Measurements from ENCODE around the gene GBE1. TPM values are rescaled to one million over a fixed set of nuclear protein-coding genes. Genes with fewer than 3 reads are reported as not detected.

GBE1 gene
- total RNA-seq, 1 experiment from 2014 or later: 36.9 TPM

- no peak for DNase-seq
- no peaks in the 10 kb centered on the region for H3K9me3 ChIP-seq
- no peaks in the 10 kb centered on the region for H3K27me3 ChIP-seq
- H3K4me3 ChIP-seq: no peak overlapping the region
- no peaks in the 10 kb centered on the region for H3K36me3 ChIP-seq
These were observed 76.6 kb downstream of the GBE1 start for GRCh38 chr3:81684751-81685395.

DNA sequence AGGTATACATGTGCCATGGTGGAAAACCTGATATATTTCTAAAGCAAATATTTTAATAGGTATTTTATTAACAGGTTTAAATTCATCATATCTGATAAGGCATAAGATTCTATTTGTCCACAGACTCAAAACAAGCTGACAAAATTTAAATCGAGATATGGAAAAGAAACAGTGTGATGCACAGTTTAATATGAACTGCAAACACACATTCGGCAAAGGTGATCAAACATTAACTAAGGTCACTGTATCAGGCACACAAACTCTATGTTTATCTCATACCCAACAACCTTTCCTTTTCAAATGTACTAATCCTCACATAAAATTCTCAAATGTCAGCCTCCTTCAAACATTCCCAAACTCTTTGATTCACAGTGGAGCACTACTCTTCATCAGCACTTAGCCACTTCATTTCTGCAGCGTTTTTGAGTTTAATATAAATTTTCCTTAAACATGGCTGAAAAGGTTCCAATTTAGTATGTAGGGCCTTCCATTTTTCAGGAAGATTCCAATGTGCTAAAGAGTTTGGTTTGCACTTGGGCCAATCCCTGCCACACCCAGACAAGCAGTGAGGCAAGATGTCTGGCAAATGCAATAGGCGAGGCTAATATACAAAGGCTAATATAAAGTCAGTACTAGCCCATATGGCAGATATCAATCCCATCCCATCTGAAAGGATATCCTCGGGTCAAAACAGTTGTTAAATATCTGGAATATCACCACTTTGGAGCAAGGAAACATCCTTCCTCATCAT is 84.6 kb downstream of the GBE1 start:
- Histone ChIP-seq H3K9me3 (no peaks in the 10 kb centered on the region), H3K27me3 (no peaks in the 10 kb centered on the region), H3K4me3 (no peak overlapping the region), H3K36me3 (no peaks in the 10 kb centered on the region)
- DNase-seq: no peak

GRCh38 chr3:81674690-81675089 is 86.8 kb downstream of the GBE1 start:
- Histone ChIP-seq H3K9me3 (no peaks in the 10 kb centered on the region), H3K36me3 (no peaks in the 10 kb centered on the region; the same call in none of the 2 replicates), H3K27me3 (no peaks in the 10 kb centered on the region), H3K4me3 (no peak overlapping the region)
- no peak for DNase-seq

DNA sequence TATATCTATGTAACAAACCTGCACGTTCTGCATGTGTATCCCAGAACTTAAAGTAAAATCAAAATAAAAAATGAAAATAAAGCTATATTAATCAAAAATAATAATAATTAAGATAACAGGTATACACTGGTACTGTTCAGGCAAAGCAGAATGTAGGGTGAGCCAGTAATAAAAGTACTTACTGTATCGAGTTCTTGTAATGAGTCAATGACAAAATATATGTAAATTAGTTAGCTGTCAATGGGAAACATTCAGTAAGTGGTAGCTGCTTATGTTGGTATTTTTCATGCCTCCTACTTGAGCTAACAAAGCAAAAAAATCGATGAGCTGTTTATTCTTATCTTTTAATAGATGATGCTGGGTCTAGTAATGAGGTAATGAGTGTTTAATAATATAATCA is 93.2 kb downstream of the GBE1 start:
- Histone ChIP-seq H3K27me3 (no peaks in the 10 kb centered on the region), H3K4me3 (no peak overlapping the region), H3K36me3 (no peaks in the 10 kb centered on the region; the same call in none of the 2 replicates), H3K9me3 (no peaks in the 10 kb centered on the region)
- no peak for DNase-seq

DNA sequence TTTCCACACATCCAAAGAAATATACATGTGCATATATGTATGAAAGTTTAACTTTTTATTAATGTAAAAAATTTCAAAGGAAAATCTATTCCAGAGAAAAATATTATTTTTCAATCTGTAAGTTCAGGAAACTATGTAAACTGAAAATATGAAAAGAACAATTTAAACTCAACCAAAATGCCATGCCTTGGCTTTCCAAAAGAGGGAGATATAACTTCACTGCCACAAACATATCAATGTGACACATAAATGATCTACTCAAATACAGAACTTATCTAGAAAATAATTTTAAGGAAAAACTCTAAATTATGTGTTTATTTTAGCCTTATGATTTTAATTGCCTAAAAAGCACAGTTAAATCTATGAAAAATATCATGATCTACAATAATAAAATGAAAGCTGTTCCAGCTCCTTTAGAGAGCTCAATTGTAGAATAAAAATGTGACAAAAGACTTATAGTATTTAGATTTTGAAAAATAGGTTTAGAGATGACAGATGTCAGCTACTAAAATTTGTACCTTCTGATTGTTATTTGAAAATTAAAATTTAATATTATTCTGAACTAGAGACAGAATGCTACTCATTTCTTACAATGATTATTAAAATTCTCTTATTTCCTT is 94.8 kb downstream of the GBE1 start:
- H3K9me3 ChIP-seq: no peaks in the 10 kb centered on the region
- no peaks in the 10 kb centered on the region for H3K27me3 ChIP-seq
- no peak overlapping the region for H3K4me3 ChIP-seq
- DNase-seq: no peak
- H3K36me3 ChIP-seq: no peaks in the 10 kb centered on the region; the same call in none of the 2 replicates

GRCh38 chr3:81663114-81663513 is 98.3 kb downstream of the GBE1 start:
- Histone ChIP-seq H3K9me3 (no peaks in the 10 kb centered on the region), H3K4me3 (no peak overlapping the region), H3K36me3 (no peaks in the 10 kb centered on the region), H3K27me3 (no peaks in the 10 kb centered on the region)
- no peak for DNase-seq

GRCh38 chr3:81660036-81660435 is 101.4 kb downstream of the GBE1 start:
- Histone ChIP-seq H3K9me3 (no peaks in the 10 kb centered on the region), H3K4me3 (no peak overlapping the region), H3K27me3 (no peaks in the 10 kb centered on the region), H3K36me3 (no peaks in the 10 kb centered on the region)
- DNase-seq: no peak

- no peaks in the 10 kb centered on the region for H3K27me3 ChIP-seq
- no peak for DNase-seq
- no peaks in the 10 kb centered on the region for H3K9me3 ChIP-seq
- H3K36me3 ChIP-seq: no peaks in the 10 kb centered on the region
- H3K4me3 ChIP-seq: no peak overlapping the region
These were observed 103.0 kb downstream of the GBE1 start for GRCh38 chr3:81658322-81658997.

DNA sequence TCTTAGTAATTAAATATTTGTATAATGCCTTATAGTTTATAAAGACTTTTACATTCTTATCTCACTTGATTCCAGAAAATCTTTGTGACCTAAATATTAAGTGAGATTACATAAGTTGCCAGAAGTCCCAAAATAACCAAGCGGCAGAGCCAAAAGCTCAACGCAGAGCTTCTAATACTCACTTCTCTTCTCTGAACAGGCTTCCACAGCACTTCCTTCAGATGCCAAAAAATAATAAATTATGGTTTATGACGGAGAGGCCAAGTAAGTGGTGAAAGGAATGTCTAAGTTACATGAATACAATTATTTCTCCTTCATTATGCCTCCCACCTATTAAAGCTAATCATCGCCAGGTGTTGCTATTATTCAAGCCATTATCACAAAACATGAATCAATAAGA is 110.3 kb downstream of the GBE1 start:
- no peaks in the 10 kb centered on the region for H3K27me3 ChIP-seq
- H3K4me3 ChIP-seq: no peak overlapping the region
- no peaks in the 10 kb centered on the region for H3K9me3 ChIP-seq
- no peak for DNase-seq
- H3K36me3 ChIP-seq: no peaks in the 10 kb centered on the region

- H3K36me3 ChIP-seq: no peaks in the 10 kb centered on the region
- DNase-seq: no peak
- no peaks in the 10 kb centered on the region for H3K27me3 ChIP-seq
- no peak overlapping the region for H3K4me3 ChIP-seq
- no peaks in the 10 kb centered on the region for H3K9me3 ChIP-seq
These were observed 111.3 kb downstream of the GBE1 start for GRCh38 chr3:81650187-81650586.

- Histone ChIP-seq H3K36me3 (no peaks in the 10 kb centered on the region), H3K27me3 (no peaks in the 10 kb centered on the region), H3K9me3 (no peaks in the 10 kb centered on the region), H3K4me3 (no peak overlapping the region)
- DNase-seq: no peak
These were observed 116.2 kb downstream of the GBE1 start for GRCh38 chr3:81645248-81645647.

DNA sequence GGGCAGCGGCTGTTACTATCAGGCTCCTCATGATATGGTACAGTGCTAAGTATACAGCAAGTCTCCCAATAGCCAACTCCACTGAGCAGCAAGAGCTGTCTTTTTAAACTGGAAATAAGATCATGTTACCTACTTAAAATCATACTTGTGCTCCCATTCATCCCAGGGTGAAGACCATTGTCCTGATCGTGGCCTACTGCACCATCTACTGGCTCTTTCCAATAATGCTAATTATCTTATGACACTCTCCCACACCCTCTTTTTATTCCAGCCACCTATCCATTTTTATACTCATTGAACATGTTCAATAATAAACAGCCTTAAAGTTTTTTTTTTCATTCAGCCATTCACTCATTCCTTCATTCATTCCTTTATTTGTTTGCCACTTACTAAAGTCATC is 117.7 kb downstream of the GBE1 start:
- DNase-seq: no peak
- H3K27me3 ChIP-seq: no peaks in the 10 kb centered on the region
- H3K9me3 ChIP-seq: no peaks in the 10 kb centered on the region
- H3K4me3 ChIP-seq: no peak overlapping the region
- H3K36me3 ChIP-seq: no peaks in the 10 kb centered on the region

DNA sequence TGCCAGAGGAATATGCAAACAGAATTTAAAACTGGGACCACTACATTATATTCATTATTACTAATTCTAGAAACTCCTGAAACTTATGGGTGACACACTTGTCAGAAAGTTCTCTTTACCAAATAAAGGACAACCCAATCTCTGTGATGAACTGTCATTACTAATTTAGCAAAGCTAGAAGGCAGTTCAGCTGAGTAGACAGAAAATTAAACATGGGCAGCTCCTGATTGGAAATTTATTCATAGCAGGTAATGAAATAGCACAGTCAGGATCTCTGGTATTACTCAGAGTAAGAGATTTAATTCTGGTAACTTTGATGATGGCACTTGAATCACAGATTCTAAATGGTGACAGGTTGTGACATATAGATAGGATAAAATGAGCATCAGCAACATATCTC is 123.0 kb downstream of the GBE1 start:
- Histone ChIP-seq H3K9me3 (no peaks in the 10 kb centered on the region), H3K36me3 (no peaks in the 10 kb centered on the region), H3K27me3 (no peaks in the 10 kb centered on the region), H3K4me3 (no peak overlapping the region)
- DNase-seq: no peak

GRCh38 chr3:81632659-81633058 is 128.8 kb downstream of the GBE1 start:
- no peaks in the 10 kb centered on the region; the same call in 1 of the 2 replicates for H3K36me3 ChIP-seq
- no peaks in the 10 kb centered on the region for H3K9me3 ChIP-seq
- DNase-seq: no peak
- no peak overlapping the region for H3K4me3 ChIP-seq
- no peaks in the 10 kb centered on the region for H3K27me3 ChIP-seq

GRCh38 chr3:81624756-81625155 is 136.7 kb downstream of the GBE1 start:
- H3K4me3 ChIP-seq: no peak overlapping the region
- DNase-seq: no peak

GRCh38 chr3:81622395-81622794 is 139.1 kb downstream of the GBE1 start:
- Histone ChIP-seq H3K27me3 (no peaks in the 10 kb centered on the region), H3K4me3 (no peak overlapping the region), H3K9me3 (no peaks in the 10 kb centered on the region), H3K36me3 (peaks cover 2% of the 10 kb centered on the region; the same call in 1 of the 2 replicates)
- no peak for DNase-seq

More at GRCh38 chr3:81624756-81625155, 136.7 kb downstream of the GBE1 start:
- H3K36me3 ChIP-seq: no peaks in the 10 kb centered on the region
- no peaks in the 10 kb centered on the region for H3K27me3 ChIP-seq
- H3K9me3 ChIP-seq: no peaks in the 10 kb centered on the region

DNA sequence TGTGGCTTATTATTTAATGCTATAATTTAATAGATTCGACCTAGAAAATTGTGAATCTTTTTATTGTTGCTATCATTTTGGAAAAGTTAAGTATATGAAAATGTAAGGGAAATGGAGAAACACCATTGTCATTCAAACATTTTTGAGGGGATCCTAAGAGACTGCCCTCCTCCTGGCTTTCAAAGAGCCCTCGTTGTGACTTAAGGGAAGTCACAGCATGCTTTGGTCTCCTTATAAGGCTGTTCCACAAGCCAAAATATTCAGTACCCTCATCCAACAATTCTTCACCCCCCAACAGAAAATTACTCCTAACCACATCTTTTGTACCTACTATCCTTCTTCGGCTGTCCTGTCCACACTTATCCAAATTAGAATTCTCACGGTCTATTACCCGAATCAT is 140.2 kb downstream of the GBE1 start:
- no peaks in the 10 kb centered on the region for H3K27me3 ChIP-seq
- no peaks in the 10 kb centered on the region for H3K9me3 ChIP-seq
- DNase-seq: no peak
- H3K36me3 ChIP-seq: peaks cover 2% of the 10 kb centered on the region; the same call in 1 of the 2 replicates
- no peak overlapping the region for H3K4me3 ChIP-seq

Data from MG63 (cell line).